Fibroblast of skin of left biceps (primary cell): ENCODE results near the gene UCKL1.
"Not testable (repeated sequence)": the region's sequence is repeated elsewhere in the genome, so short reads cannot be mapped to it uniquely, and the experiment has no call there.

Experiments
- DNase-seq, 2 experiments: peaks; one replicate each; pipeline ENCODE4 v3.0.0-alpha.2; 2013; ENCODE audit warnings: low read depth in 2 of 2

Gene UCKL1

GRCh38 chr20:63972312-63973159 is 16.3 kb upstream of the UCKL1 start:
- no peak for DNase-seq

- DNase-seq: not testable (repeated sequence)
Measured at GRCh38 chr20:63971960-63972311, 15.7 kb upstream of the UCKL1 start.

GRCh38 chr20:63970714-63971431 is 14.7 kb upstream of the UCKL1 start:
- DNase-seq: no peak

GRCh38 chr20:63969838-63970713 is 13.9 kb upstream of the UCKL1 start, which contains the start of gene ZNF512B:
Gene ZNF512B (minus strand): TSS chr20:63969930. CDS start chr20:63967950, 1,980 bp downstream.
- DNase-seq: peak in 1 of 2 experiments; percentile 36

- no peak for DNase-seq
Measured at GRCh38 chr20:63968928-63969760, 12.9 kb upstream of the UCKL1 start.

- no peak for DNase-seq
Measured at GRCh38 chr20:63968136-63968927, 12.1 kb upstream of the UCKL1 start.

- DNase-seq: no peak
Measured at GRCh38 chr20:63967330-63968135, 11.3 kb upstream of the UCKL1 start.

- no peak for DNase-seq
Measured at GRCh38 chr20:63966944-63967322, 10.7 kb upstream of the UCKL1 start.

- no peak for DNase-seq
Measured at GRCh38 chr20:63966172-63966943, 10.1 kb upstream of the UCKL1 start.

GRCh38 chr20:63964412-63964811 is 8.2 kb upstream of the UCKL1 start:
- DNase-seq: no peak

- DNase-seq: no peak
Measured at GRCh38 chr20:63963784-63964301, 7.6 kb upstream of the UCKL1 start.

- DNase-seq: no peak
Measured at GRCh38 chr20:63963348-63963741, 7.1 kb upstream of the UCKL1 start.

- no peak for DNase-seq
Measured at GRCh38 chr20:63962426-63963347, 6.5 kb upstream of the UCKL1 start.

GRCh38 chr20:63961664-63962425 is 5.6 kb upstream of the UCKL1 start:
- no peak for DNase-seq

- DNase-seq: not testable (repeated sequence)
Measured at GRCh38 chr20:63960654-63961621, 4.7 kb upstream of the UCKL1 start.
